Stimulated activated CD4-positive, alpha-beta T cell treated with anti-CD3 and anti-CD28 coated beads, Interleukin-15, amount 100 ng/mL, for 24 hours (primary cell): ENCODE results near the gene IGSF22.

Experiments used
- DNase-seq: peaks from one replicate; pipeline ENCODE4 v3.0.0-alpha.2; 2020

The IGSF22 gene

GRCh38 chr11:18743365-18743764 lies 17.4 kb upstream of the IGSF22 start:
- DNase-seq: no peak

DNA sequence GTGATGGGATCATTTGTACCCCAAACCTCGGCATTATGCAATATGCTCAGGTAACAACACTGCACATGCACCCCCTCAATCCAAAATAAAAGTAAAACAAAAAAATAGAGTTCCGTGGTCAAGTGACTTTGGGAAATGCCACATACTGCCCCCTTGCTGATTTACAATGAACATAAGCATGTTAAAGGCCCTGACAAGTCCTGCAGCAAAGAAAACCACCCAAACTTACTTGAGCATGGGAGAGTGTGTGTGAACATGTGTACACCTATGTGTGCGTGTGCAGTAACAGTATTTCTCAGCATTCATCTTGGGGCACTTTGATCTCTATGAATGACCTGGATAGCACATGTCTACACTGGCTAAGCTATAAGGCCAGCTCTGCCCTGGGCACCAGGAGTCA lies 15.8 kb upstream of the IGSF22 start:
- no peak for DNase-seq

- no peak for DNase-seq
These were observed 13.7 kb upstream of the IGSF22 start for GRCh38 chr11:18739685-18740084.

DNA sequence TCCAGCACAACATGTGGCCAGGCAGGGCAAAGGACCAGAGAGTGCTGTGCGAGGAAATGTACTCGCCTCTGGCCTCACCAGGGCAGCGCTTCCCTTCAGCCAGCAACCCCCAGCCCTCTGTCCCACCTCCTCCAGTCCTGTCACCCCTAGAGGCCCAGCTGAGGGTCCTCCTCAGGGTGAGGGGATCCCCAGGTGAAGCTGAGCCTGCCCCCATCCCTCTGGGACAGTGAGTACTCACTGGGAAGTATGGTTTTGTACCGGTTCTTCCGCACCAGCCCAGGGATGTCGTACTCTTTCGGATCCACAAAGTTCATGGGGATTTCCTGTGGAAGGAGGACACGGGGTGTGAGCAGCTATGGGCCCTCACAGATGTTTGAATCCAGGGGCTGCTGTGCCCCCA lies 11.7 kb upstream of the IGSF22 start:
- no peak for DNase-seq

DNA sequence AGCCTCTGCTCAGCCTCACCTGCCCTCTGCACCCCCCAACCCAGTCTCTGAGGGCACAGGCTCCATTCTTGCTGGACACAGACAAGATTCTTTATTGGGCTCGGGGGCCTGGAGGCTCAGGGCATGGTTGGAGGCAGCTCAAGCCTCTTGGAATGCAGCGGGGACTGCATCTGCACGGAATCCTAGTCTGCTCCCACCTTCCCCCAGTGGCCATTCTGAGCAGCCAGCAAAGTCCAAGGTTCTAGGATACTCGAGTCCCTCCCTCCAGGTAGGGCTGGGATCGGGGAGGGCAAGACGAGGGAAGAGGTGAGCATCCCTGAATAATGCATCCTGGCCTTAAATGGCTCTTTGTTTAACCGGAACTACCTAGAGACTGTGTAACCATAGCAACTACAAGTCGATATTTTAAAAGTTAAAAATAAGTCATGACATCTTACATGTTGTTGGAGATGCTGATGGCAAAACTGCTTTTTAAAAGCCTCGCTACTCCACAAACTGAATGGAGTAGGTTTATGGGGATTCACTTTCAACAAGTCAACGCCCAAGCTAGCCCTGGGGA lies 10.7 kb upstream of the IGSF22 start:
- DNase-seq: no peak

DNA sequence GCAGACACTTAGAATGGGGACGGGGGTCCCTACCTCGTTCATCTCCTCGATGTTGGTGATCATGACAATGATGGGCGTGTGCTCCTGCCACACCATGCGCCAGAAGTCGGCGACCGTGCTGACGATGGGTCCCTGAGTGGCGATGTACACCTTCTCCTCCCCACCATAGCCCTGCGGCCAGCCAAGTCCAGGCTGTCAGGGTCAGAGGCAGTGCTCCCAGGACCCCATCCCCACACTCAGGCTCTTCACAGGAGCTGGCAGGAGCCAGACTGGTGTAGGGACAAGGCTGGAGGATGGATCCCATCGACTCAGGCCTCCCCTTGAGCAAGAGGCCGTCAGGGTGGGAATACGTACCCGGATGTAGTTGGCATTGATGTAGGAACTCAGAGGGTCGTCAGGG lies 7.2 kb upstream of the IGSF22 start:
- no peak for DNase-seq

- DNase-seq: peak; percentile 70
These were observed 6.2 kb upstream of the IGSF22 start for GRCh38 chr11:18731949-18732821.

- no peak for DNase-seq
These were observed 5.5 kb upstream of the IGSF22 start for GRCh38 chr11:18731441-18731840.

- DNase-seq: no peak
These were observed 4.0 kb upstream of the IGSF22 start for GRCh38 chr11:18730020-18730419.

DNA sequence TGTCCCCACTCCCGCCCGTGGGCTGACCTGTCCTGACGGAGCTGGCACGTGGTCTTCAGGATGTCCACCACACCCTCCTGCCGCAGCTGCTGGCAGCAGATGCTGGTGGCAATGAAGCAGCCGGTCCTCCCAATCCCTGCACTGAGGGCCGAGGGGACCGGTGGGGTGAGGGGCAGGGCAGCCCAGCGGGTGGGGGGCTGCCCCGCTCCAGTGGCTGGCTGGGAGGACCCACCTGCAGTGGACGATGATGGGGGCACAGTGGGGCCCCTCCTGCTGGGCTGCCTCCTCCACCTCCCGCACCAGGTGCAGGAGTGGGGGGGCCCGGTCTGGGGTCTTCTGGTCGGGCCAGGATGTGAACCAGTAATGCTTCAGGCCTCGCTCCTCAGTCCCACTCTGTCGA lies 3.4 kb upstream of the IGSF22 start:
- DNase-seq: no peak

GRCh38 chr11:18728658-18729057 lies 2.7 kb upstream of the IGSF22 start:
- no peak for DNase-seq

DNA sequence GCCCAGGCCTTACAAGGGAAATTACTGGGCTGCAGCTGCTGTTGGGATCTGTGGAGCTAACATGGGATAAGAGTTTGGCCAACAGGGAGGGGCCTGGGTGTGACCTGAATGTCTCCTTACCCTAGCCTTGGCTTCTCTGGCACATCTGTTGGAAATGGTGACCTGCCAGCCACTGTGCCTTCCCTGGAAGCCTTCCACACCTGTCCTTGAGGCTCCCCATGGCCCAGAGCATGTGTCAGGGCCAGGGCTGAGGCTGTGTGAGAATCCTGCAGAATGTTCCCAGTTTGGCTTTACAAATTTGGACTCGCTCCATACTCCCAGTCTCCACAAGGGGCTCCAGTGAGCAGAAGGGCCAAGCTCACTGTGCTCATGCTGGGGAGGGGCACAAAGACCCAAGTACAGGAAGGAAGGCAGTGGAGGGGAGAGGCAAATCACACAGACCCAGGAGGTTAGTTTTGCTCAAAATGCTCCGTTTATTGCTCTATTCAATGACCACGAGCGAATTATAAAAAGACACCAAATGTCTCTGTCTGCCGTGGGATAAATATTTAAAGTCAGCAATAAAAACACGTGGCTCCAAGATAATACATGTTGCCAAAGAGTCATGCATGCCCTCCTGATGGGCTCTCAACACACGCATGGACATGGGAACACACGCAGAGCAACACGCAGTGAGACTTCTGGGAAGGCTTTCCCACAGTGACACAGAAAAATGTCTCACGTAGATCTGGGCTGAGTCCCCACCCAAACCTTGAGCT lies 1.7 kb upstream of the IGSF22 start:
- peak; percentile 65 for DNase-seq

GRCh38 chr11:18723991-18724390 lies 2.0 kb downstream of the IGSF22 start:
- DNase-seq: no peak

DNA sequence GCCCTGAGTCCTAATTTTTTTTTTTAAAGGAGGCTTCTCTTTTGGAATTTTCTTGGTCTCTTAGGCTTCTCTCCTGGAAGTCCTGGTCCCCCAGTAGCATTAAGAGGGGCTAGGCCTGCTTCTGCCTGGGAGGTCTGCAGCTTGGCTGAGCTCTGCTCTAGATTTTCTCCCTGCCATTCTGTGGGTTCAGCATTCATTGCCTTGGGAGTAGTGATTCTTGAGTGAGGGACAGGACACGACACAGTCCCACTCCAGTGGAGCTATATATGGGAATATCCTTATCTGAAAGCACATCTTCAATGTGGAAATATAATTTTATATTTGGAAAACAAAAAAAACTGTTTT lies 3.7 kb downstream of the IGSF22 start:
- DNase-seq: no peak

DNA sequence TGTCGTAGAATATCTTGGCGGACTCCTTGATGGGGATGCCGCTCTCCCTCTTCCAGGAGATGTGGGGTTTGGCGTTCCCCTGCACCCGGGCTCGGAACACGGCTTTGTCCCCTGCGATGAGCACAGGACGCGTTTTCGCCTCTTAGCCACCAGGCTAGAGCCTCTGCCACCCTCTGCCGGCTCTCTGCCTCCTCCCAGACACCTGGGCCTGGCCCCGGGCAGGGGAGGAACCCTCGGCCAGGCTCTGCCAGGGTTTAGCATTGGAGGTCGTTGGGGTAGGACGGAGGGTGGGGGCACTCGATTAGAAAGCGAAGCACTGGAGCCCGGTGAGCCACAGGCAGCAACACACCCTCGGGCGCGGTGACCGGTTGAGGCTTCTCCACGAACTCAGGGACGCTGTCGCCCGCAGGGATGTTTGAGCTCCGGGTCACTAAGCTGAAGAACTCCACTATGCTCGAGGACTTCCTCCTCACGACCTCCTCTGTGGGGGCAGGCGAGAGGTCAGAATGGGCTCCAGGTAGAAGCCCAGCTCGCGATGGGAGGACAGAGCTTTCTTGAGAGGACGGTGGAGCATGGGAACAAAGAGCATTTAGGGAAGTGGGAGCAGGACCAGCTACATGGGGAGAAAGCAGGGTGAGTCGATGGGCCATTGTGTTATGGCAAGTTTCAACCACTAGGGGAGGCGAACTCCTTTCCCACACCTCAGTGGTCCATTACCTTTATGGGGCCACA lies 4.3 kb downstream of the IGSF22 start:
- DNase-seq: peak; percentile 68

DNA sequence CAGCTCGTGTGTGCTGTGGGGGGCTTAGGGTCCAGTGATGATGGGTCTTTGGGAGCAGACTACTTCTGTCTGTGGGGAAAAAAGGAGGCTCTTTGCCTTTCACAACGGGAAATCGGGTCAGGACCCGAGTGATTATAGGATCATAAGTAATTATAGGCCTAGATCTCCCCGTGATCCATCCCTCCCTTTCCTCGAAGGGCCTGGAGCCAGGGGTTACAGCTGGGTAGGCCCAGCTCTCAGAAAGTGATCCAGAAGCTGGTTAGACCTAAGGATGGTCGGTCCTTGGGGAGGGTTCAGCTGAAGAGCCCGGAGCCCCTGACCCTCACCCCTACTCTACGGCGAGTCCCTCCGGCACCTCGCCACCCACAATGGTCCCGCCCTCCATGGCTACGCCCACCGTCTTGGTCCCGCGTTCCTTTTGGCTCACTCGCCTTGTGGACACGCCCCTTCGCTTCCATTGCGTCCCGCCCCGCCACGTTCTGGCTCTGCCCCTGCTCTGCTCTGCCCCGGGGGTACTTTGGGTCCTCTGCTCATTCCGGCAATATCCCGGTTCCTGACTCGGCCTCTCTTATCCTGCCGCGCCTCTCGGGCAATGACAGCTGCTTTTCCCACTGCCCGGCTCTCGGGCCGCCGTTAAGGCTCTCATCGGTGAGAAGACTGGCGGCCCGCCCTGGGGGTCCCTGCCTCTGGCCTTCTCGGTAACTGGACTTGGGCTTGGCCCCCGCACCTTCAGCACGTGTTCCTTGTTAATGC lies 5.0 kb downstream of the IGSF22 start:
- peak; percentile 92 for DNase-seq

GRCh38 chr11:18720091-18720807 lies 5.7 kb downstream of the IGSF22 start:
- no peak for DNase-seq

GRCh38 chr11:18715476-18715875 lies 10.5 kb downstream of the IGSF22 start:
- no peak for DNase-seq

DNA sequence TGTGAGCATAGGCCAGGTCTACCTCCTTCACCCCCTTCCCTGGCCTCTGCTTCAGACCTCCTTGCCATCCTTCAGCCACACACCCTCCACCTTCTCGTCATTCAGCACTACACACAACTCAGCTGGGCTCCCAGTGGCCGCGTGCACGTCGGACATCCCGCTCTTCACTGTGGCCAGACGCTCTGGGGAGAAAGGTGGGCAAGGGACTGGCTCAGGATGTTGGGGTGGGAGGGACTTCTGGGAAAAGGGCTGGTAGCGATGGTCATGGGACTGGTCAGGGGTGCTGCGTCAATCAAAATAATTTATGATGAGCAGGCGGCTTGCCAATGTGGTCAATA lies 11.6 kb downstream of the IGSF22 start:
- no peak for DNase-seq

DNA sequence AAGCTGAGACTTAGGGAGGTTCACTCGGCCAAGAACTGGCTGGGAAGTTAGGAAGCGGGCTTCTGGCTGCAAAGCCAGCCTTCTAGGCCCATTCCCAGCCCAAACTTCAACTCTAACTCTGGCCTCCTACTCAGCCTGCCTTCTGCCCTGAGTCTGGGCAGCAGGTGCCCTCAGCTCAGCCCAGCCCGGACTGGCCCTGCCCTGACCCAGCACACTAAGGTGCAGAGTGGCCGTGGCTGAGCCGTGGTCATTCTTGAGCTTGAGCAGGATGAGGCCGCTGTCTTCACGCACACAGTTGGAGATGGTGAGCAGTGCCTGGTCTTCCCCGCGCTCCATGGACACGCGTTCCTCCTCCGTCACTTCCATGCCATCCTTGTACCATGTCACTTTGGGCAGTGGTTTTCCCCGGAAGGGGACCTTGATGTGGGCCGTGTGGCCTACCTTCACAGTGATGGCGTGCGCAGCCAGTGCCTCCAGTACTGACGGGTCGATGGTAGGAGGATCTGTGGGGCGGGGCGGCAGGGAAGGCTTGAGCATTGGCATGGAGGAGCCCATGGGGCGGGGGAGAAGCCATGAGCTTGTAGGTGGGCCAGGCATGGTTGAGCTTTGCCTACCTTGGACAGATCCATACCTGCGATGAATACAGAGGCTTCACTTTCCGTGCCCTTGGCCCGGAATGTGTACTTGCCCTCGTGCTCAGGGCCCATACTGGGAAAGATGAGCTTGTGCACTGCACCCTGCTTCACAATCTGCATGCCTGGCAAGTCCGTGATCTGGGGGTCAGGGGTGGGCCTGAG lies 12.1 kb downstream of the IGSF22 start:
- no peak for DNase-seq

GRCh38 chr11:18710545-18710944 lies 15.4 kb downstream of the IGSF22 start:
- no peak for DNase-seq
